IMR-90 (cell line): ENCODE measurements around the gene SMIM36. TPM values are rescaled to one million over a fixed set of nuclear protein-coding genes. Genes with fewer than 3 reads are reported as not detected.
A peak's percentile ranks its signal among the peaks of the same experiment; 100 is the strongest.

Experiments
- ATAC-seq: fragments of 200-7000 bp; cut with Tn5 transposase; 2 replicates; pipeline ENCODE4 v1.9.1; 2020; ENCODE audit warnings: low read depth, mild to moderate bottlenecking, moderate library complexity
- BruUV-seq: library from RNA; stranded (reverse); fragments of 400-500 nt; replicated peaks from 2 replicates; lab custom pipeline; 2021; lab: Mats Ljungman, UMichigan
- CTCF ChIA-PET: fragments of 300-600 bp; formaldehyde crosslinking; extraction: SDS; loops from one replicate; lab custom pipeline; 2021; ENCODE audit warnings: antibody characterized with exemption; lab: Yijun Ruan, JAX
- POLR2A ChIA-PET: fragments of 300-600 bp; sonication (Branson Sonifier 250); formaldehyde crosslinking; loops from one replicate; lab custom pipeline; 2022; ENCODE audit warnings: antibody characterized with exemption; ENCODE audit not compliant: unreplicated experiment; lab: Charles Lee
- DNase-seq: peaks from one replicate; pipeline ENCODE4 v3.0.0; 2013
- H2AFZ ChIP-seq: replicated peaks from 2 replicates; pipeline ENCODE3; 2013; ENCODE audit warnings: low read length, mild to moderate bottlenecking; ENCODE audit not compliant: poor library complexity
- H2AK5ac ChIP-seq: 2 replicates; pipeline ENCODE4 v1.6.1; 2013; ENCODE audit warnings: low read depth, low read length, inconsistent platforms
- H2AK9ac ChIP-seq: replicated peaks from 2 replicates; pipeline ENCODE3; 2013; ENCODE audit warnings: mild to moderate bottlenecking, low read depth, low read length, moderate library complexity; ENCODE audit not compliant: poor library complexity
- H2BK120ac ChIP-seq: 2 replicates; pipeline ENCODE4 v1.6.1; 2013; ENCODE audit warnings: low read depth, low read length, inconsistent platforms
- H2BK15ac ChIP-seq: 3 replicates; pipeline ENCODE4 v1.6.1; 2013; ENCODE audit warnings: low read depth, low read length, inconsistent platforms
- H2BK20ac ChIP-seq: 2 replicates; pipeline ENCODE4 v1.6.1; 2013; ENCODE audit warnings: low read depth, mild to moderate bottlenecking, inconsistent platforms, low read length, moderate library complexity
- H2BK5ac ChIP-seq: 2 replicates; pipeline ENCODE4 v1.6.1; 2013; ENCODE audit warnings: mild to moderate bottlenecking, low read depth, low read length, inconsistent platforms; ENCODE audit not compliant: poor library complexity, severe bottlenecking
- H3K14ac ChIP-seq: replicated peaks from 2 replicates; pipeline ENCODE4 v1.6.1; 2013; ENCODE audit warnings: low read depth, low read length, inconsistent platforms
- H3K18ac ChIP-seq: 2 replicates; pipeline ENCODE4 v1.6.1; 2013; ENCODE audit warnings: low read depth, low read length, control low read depth
- H3K23ac ChIP-seq: 2 replicates; pipeline ENCODE4 v1.6.1; 2013; ENCODE audit warnings: low read depth, low read length, inconsistent platforms
- H3K27ac ChIP-seq: 2 replicates; pipeline ENCODE4 v1.5.1; 2013; ENCODE audit warnings: mild to moderate bottlenecking, control low read depth, low read length; ENCODE audit not compliant: insufficient read depth
- H3K27me3 ChIP-seq: 2 replicates; pipeline ENCODE4 v1.6.1; 2013; ENCODE audit warnings: low read length; ENCODE audit not compliant: control insufficient read depth, insufficient read depth
- H3K36me3 ChIP-seq: 2 replicates; pipeline ENCODE4 v1.6.1; 2013; ENCODE audit warnings: low read length, mixed read lengths; ENCODE audit not compliant: control insufficient read depth, insufficient read depth
- H3K4ac ChIP-seq: 2 replicates; pipeline ENCODE4 v1.6.1; 2013; ENCODE audit warnings: low read depth, low read length, inconsistent platforms
- H3K4me1 ChIP-seq: 2 replicates; pipeline ENCODE4 v1.6.1; 2013; ENCODE audit warnings: low read length, mixed read lengths; ENCODE audit not compliant: control insufficient read depth, insufficient read depth
- H3K4me2 ChIP-seq: 2 replicates; pipeline ENCODE4 v1.6.1; 2013; ENCODE audit warnings: low read depth, mild to moderate bottlenecking, control low read depth, low read length, moderate library complexity
- H3K4me3 ChIP-seq: 2 replicates; pipeline ENCODE4 v1.5.1; 2013; ENCODE audit warnings: low read depth, mild to moderate bottlenecking, control low read depth, low read length, moderate library complexity; ENCODE audit not compliant: insufficient read depth
- H3K56ac ChIP-seq: 2 replicates; pipeline ENCODE4 v1.6.1; 2013; ENCODE audit warnings: low read length, inconsistent platforms; ENCODE audit not compliant: insufficient read depth; ENCODE audit errors: extremely low read depth
- H3K79me1 ChIP-seq, 2 experiments: 2 replicates each; pipeline ENCODE4 v1.6.1; 2013; ENCODE audit warnings: low read length in 2 of 2, inconsistent platforms in 1 of 2, low read depth in 1 of 2
- H3K9ac ChIP-seq: 2 replicates; pipeline ENCODE4 v1.6.1; 2013; ENCODE audit warnings: low read depth, low read length, control low read depth
- H3K9me1 ChIP-seq: 2 replicates; pipeline ENCODE4 v1.6.1; 2013; ENCODE audit warnings: low read length, inconsistent platforms; ENCODE audit not compliant: insufficient read depth
- H3K9me3 ChIP-seq: 2 replicates; pipeline ENCODE4 v1.6.1; 2013; ENCODE audit warnings: low read length; ENCODE audit not compliant: control insufficient read depth, insufficient read depth
- H4K20me1 ChIP-seq: 2 replicates; pipeline ENCODE4 v1.6.1; 2013; ENCODE audit warnings: low read length, inconsistent platforms; ENCODE audit not compliant: insufficient read depth
- H4K5ac ChIP-seq: 2 replicates; pipeline ENCODE4 v1.6.1; 2013; ENCODE audit warnings: mild to moderate bottlenecking, low read depth, low read length, control low read depth
- H4K8ac ChIP-seq, 2 experiments: 2 replicates each; pipeline ENCODE4 v1.6.1; 2013; ENCODE audit warnings: low read depth in 2 of 2, low read length in 2 of 2, control low read depth in 1 of 2, inconsistent platforms in 1 of 2
- H4K91ac ChIP-seq: 2 replicates; pipeline ENCODE4 v1.6.1; 2013; ENCODE audit warnings: low read depth, low read length, inconsistent platforms; ENCODE audit not compliant: insufficient read depth
- CEBPB ChIP-seq: IDR thresholded peaks from 2 replicates; pipeline ENCODE4 v1.6.1; 2012; ENCODE audit warnings: low read depth, low read length, improper control_type of control experiment
- FOS ChIP-seq: fragments of 150-350 bp; IDR thresholded peaks from 2 replicates; pipeline ENCODE4 v1.6.1; 2016; ENCODE audit warnings: low read depth, low read length
- MAZ ChIP-seq: IDR thresholded peaks from 2 replicates; pipeline ENCODE4 v1.6.1; 2012; ENCODE audit warnings: low read depth, mild to moderate bottlenecking, low read length, improper control_type of control experiment, moderate library complexity, borderline replicate concordance
- NFE2L2 ChIP-seq: fragments of 150-350 bp; IDR thresholded peaks from 2 replicates; pipeline ENCODE4 v1.6.1; 2016; ENCODE audit warnings: low read depth, mild to moderate bottlenecking, low read length
- POLR2A ChIP-seq: IDR thresholded peaks from 2 replicates; pipeline ENCODE4 v1.6.1; 2012; ENCODE audit warnings: mild to moderate bottlenecking, low read depth, low read length
- RAD21 ChIP-seq: IDR thresholded peaks from 2 replicates; pipeline ENCODE4 v1.6.1; 2012; ENCODE audit warnings: low read length, improper control_type of control experiment
- WGBS, 2 experiments: methylation state at CpG; one replicate each; pipeline versions ENCODE4 v1.1.5 to v1.1.7; 2013; ENCODE audit warnings: missing lambda C conversion rate in 2 of 2; ENCODE audit not compliant: insufficient read length in 1 of 2; ENCODE audit errors: extremely low coverage in 2 of 2; 5-methylcytosine and 5-hydroxymethylcytosine counted together
- dilution Hi-C: fragments of 300-500 bp; cut with HindIII; formaldehyde crosslinking; loops from one replicate; pipeline ENCODE4 v1.14.3; 2018; ENCODE audit warnings: low sequenced_read_pairs; ENCODE audit not compliant: unreplicated experiment
- in situ Hi-C: fragments of 300-500 bp; cut with MboI; formaldehyde crosslinking; loops from 3 replicates; pipeline ENCODE4 v1.14.3; 2019; ENCODE audit warnings: low sequenced_read_pairs, inconsistent platforms, mixed read lengths
- intact Hi-C: fragments of 100-400 bp; cut with micrococcal nuclease; formaldehyde crosslinking; loops from 2 replicates; pipeline ENCODE4 v1.10.0; 2022
- polyA plus RNA-seq, 3 experiments: library from polyadenylated mRNA; depleted of rRNA; stranded (reverse); fragments of >200 nt; gene quantifications; 2 replicates each; pipeline ENCODE4 v1.2.3, GENCODE V29; 2012; ENCODE audit warnings: low replicate concordance in 1 of 3
- total RNA-seq: library from RNA; depleted of rRNA; stranded (reverse); fragments of >200 nt; gene quantifications from 2 replicates; pipeline ENCODE4 v1.2.3, GENCODE V29; 2012
- TF ChIP-seq, protein P1 (sequence below): fragments of 150-350 bp; IDR thresholded peaks from 2 replicates; pipeline ENCODE4 v1.6.1; 2016; ENCODE audit warnings: low read depth, mild to moderate bottlenecking, low read length, moderate library complexity, borderline replicate concordance
- TF ChIP-seq, protein P2 (sequence below): conservative IDR thresholded peaks from 2 replicates; pipeline ENCODE4 v1.5.1; 2012; ENCODE audit warnings: mild to moderate bottlenecking, low read depth, low read length, improper control_type of control experiment

SMIM36 gene
- total and polyA plus RNA-seq, 2 of the 4 experiments (the other 2 are of a cell fraction) = not detected

DNA sequence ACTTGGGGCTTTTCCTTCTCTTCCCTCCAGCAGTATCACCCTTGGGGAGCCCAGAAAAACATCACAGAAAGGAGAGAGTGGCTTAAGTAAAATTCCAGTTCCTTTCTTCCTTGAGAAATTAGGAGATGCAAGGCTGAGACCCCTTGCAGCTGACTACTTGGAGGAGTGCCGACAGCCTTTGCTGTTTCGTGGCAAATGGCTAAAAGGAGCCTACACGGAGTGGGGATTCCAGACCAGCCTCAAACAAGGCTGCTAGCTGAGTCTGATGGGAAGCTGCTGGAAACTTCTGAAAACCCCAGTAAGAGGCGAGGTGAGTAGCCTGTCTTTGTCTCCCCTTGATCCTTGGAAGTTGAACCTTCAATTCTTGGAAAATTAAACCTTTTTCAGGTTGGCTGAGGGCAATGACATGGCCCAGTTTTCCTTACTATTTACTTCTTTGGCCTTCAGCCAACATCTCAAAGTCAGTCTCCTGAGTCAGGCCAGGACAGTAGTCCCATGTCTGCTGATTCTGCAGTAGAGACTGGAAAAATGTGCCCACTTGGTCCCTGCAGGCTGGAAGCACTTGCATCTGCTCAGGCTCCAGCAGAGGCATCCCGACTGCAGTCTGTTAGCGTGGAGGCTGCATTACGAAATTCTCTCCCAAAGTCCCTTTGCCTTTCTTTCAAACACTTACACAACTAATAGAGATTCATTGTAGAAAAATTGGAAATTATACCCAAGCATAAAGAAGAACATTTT is 23.4 kb downstream of the SMIM36 start:
- TF ChIP-seq, protein P1, sequence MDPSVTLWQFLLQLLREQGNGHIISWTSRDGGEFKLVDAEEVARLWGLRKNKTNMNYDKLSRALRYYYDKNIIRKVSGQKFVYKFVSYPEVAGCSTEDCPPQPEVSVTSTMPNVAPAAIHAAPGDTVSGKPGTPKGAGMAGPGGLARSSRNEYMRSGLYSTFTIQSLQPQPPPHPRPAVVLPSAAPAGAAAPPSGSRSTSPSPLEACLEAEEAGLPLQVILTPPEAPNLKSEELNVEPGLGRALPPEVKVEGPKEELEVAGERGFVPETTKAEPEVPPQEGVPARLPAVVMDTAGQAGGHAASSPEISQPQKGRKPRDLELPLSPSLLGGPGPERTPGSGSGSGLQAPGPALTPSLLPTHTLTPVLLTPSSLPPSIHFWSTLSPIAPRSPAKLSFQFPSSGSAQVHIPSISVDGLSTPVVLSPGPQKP = no peak
- TF ChIP-seq FOS (no peak), POLR2A (no peak), CEBPB (no peak), RAD21 (no peak), NFE2L2 (no peak), MAZ (no peak)
- TF ChIP-seq, protein P2, sequence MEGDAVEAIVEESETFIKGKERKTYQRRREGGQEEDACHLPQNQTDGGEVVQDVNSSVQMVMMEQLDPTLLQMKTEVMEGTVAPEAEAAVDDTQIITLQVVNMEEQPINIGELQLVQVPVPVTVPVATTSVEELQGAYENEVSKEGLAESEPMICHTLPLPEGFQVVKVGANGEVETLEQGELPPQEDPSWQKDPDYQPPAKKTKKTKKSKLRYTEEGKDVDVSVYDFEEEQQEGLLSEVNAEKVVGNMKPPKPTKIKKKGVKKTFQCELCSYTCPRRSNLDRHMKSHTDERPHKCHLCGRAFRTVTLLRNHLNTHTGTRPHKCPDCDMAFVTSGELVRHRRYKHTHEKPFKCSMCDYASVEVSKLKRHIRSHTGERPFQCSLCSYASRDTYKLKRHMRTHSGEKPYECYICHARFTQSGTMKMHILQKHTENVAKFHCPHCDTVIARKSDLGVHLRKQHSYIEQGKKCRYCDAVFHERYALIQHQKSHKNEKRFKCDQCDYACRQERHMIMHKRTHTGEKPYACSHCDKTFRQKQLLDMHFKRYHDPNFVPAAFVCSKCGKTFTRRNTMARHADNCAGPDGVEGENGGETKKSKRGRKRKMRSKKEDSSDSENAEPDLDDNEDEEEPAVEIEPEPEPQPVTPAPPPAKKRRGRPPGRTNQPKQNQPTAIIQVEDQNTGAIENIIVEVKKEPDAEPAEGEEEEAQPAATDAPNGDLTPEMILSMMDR = no peak
- H3K56ac ChIP-seq = no peak overlapping the region
- no peak overlapping the region for H2BK20ac ChIP-seq
- ATAC-seq (peak; percentile 57), DNase-seq (no peak)
- no peak overlapping the region for H3K27ac ChIP-seq
- no peak overlapping the region for H4K91ac ChIP-seq
- H3K27me3 ChIP-seq = no peaks in the 10 kb centered on the region; the same call in none of the 2 replicates
- intact Hi-C loops (loop anchor here (1.0 kb wide), 1 partner anchor 8 kb away; no protein-coding TSS in a partner anchor), dilution Hi-C loops (no loop called here), in situ Hi-C loops (no loop called here)
- H2AFZ ChIP-seq = no peak overlapping the region
- no peak overlapping the region for H4K8ac ChIP-seq
- no TSS peak for BruUV-seq
- H3K9me3 ChIP-seq = no peaks in the 10 kb centered on the region
- no peaks in the 10 kb centered on the region for H3K79me1 ChIP-seq
- ChIA-PET CTCF (no interaction called here), POLR2A (no interaction called here)
- no peak overlapping the region for H3K4ac ChIP-seq
- H3K18ac ChIP-seq = no peak overlapping the region; the same call in 1 of the 2 replicates
- no peak overlapping the region for H3K4me2 ChIP-seq
- no peak overlapping the region for H2AK5ac ChIP-seq
- H2BK120ac ChIP-seq = no peak overlapping the region
- H4K5ac ChIP-seq = no peak overlapping the region; the same call in 1 of the 2 replicates
- no peak overlapping the region for H2BK15ac ChIP-seq
- H3K14ac ChIP-seq = no peak overlapping the region
- no peaks in the 10 kb centered on the region; the same call in 1 of the 2 replicates for H3K4me1 ChIP-seq
- no peak overlapping the region for H3K23ac ChIP-seq
- no peak overlapping the region for H2BK5ac ChIP-seq
- no peak overlapping the region for H3K9ac ChIP-seq
- no peak overlapping the region for H3K4me3 ChIP-seq
- no peaks in the 10 kb centered on the region for H3K36me3 ChIP-seq
- 40% methylated on average over 2 of the region's 7 CpGs; no CpG with 5 or more reads in 1 of the 2 experiments for whole genome bisulfite sequencing, 2 experiments
- no peak overlapping the region for H2AK9ac ChIP-seq
- H3K9me1 ChIP-seq = no peaks in the 10 kb centered on the region
- H4K20me1 ChIP-seq = no peaks in the 10 kb centered on the region
